ENCODE measurements around the gene TBC1D22A.

TBC1D22A gene

GRCh38 chr22:47219789-47220188 lies 457.3 kb downstream of the TBC1D22A start:
- H3K9me3 Mint-ChIP-seq: peaks cover 4% of the 10 kb centered on the region
- H3K36me3 Mint-ChIP-seq (ENCODE audit: low read depth): no peaks in the 10 kb centered on the region
- H3K4me3 Mint-ChIP-seq: no peak overlapping the region
- DNase-seq (ENCODE audit: low spot score): no peak
- no peak overlapping the region for H3K27ac Mint-ChIP-seq
- H3K27me3 Mint-ChIP-seq (ENCODE audit: low read depth): no peaks in the 10 kb centered on the region
- H3K4me1 Mint-ChIP-seq (ENCODE audit: low read depth): no peaks in the 10 kb centered on the region

GRCh38 chr22:47220752-47221151 lies 458.3 kb downstream of the TBC1D22A start:
- peaks cover 4% of the 10 kb centered on the region for H3K9me3 Mint-ChIP-seq
- H3K27me3 Mint-ChIP-seq (ENCODE audit: low read depth): no peaks in the 10 kb centered on the region

GRCh38 chr22:47221840-47222615 lies 459.6 kb downstream of the TBC1D22A start:
- Mint-ChIP-seq H3K36me3 (ENCODE audit: low read depth) (no peaks in the 10 kb centered on the region), H3K27me3 (ENCODE audit: low read depth) (no peaks in the 10 kb centered on the region), H3K4me1 (ENCODE audit: low read depth) (no peaks in the 10 kb centered on the region), H3K4me3 (no peak overlapping the region), H3K27ac (no peak overlapping the region), H3K9me3 (peaks cover 4% of the 10 kb centered on the region)
- no peak for DNase-seq (ENCODE audit: low spot score)

More at GRCh38 chr22:47220752-47221151, 458.3 kb downstream of the TBC1D22A start:
- DNase-seq (ENCODE audit: low spot score): no peak
- Mint-ChIP-seq H3K4me3 (no peak overlapping the region), H3K4me1 (ENCODE audit: low read depth) (no peaks in the 10 kb centered on the region), H3K36me3 (ENCODE audit: low read depth) (no peaks in the 10 kb centered on the region), H3K27ac (no peak overlapping the region)
